CD4-positive, alpha-beta T cell (primary cell): Measurements from ENCODE around the gene GLOD4. TPM values are rescaled to one million over a fixed set of nuclear protein-coding genes. Genes with fewer than 3 reads are reported as not detected.
"Not testable (repeated sequence)": the region's sequence is repeated elsewhere in the genome, so short reads cannot be mapped to it uniquely, and the experiment has no call there.

Source experiments
- ATAC-seq: fragments of 200-7000 bp; cut with Tn5 transposase; one replicate; pipeline ENCODE4 v1.10.0; 2022; ENCODE audit warnings: mild to moderate bottlenecking; ENCODE audit not compliant: poor library complexity
- CTCF ChIA-PET: fragments of 350-600 bp; sonication (Branson Sonifier 250); formaldehyde crosslinking; loops from one replicate; lab custom pipeline; 2021; ENCODE audit warnings: antibody characterized with exemption, inconsistent platforms; lab: Charles Lee
- POLR2A ChIA-PET: fragments of 350-600 bp; sonication (Branson Sonifier 250); formaldehyde crosslinking; loops from one replicate; lab custom pipeline; 2021; ENCODE audit warnings: antibody characterized with exemption, inconsistent platforms; lab: Charles Lee
- DNase-seq, 14 experiments: peaks; one replicate each; pipeline ENCODE4 v3.0.0-alpha.2; 2013 to 2020; ENCODE audit warnings: mixed read lengths in 2 of 14
- H3K27ac ChIP-seq, 2 donors: one replicate each; pipeline versions ENCODE4 v1.5.1 to v1.7.0; 2013; ENCODE audit warnings: low read length in 2 of 2, low read depth in 1 of 2, mild to moderate bottlenecking in 1 of 2
- H3K27me3 ChIP-seq, 2 experiments: 1 replicate in 1 of 2; 2 replicates in 1 of 2; pipeline versions ENCODE4 v1.6.1 to v1.7.0; 2013; ENCODE audit warnings: low read length in 2 of 2, control low read depth in 1 of 2, mild to moderate bottlenecking in 1 of 2, moderate library complexity in 1 of 2; ENCODE audit not compliant: insufficient read depth in 2 of 2, control insufficient read depth in 1 of 2
- H3K36me3 ChIP-seq: one replicate; pipeline ENCODE4 v1.6.1; 2013; ENCODE audit warnings: low read length, control low read depth; ENCODE audit not compliant: insufficient read depth
- H3K4me1 ChIP-seq: one replicate; pipeline ENCODE4 v1.6.1; 2013; ENCODE audit warnings: low read length, control low read depth; ENCODE audit not compliant: insufficient read depth
- H3K4me3 ChIP-seq: one replicate; pipeline ENCODE4 v1.5.1; 2013; ENCODE audit warnings: mild to moderate bottlenecking, low read length, moderate library complexity
- H3K9me3 ChIP-seq, 2 experiments: 1 replicate in 1 of 2; 2 replicates in 1 of 2; pipeline versions ENCODE4 v1.6.1 to v1.7.0; 2013; ENCODE audit warnings: low read length in 2 of 2, mild to moderate bottlenecking in 2 of 2, control low read depth in 1 of 2, moderate library complexity in 1 of 2; ENCODE audit not compliant: control insufficient read depth in 1 of 2, insufficient read depth in 1 of 2
- H3K27ac Mint-ChIP-seq: one replicate; pipeline ENCODE4 v1.8.0; 2020; ENCODE audit warnings: mixed read lengths
- H3K27me3 Mint-ChIP-seq: one replicate; pipeline ENCODE4 v1.8.0; 2021; ENCODE audit warnings: mixed read lengths
- H3K36me3 Mint-ChIP-seq: one replicate; pipeline ENCODE4 v1.8.0; 2021; ENCODE audit warnings: low read depth, mixed read lengths
- H3K4me1 Mint-ChIP-seq: one replicate; pipeline ENCODE4 v1.8.0; 2021; ENCODE audit warnings: low read depth, mixed read lengths
- H3K4me3 Mint-ChIP-seq: one replicate; pipeline ENCODE4 v1.8.0; 2020; ENCODE audit warnings: mild to moderate bottlenecking, mixed read lengths
- H3K9me3 Mint-ChIP-seq: one replicate; pipeline ENCODE4 v1.8.0; 2020; ENCODE audit warnings: mixed read lengths
- intact Hi-C, 2 experiments: fragments of 100-400 bp; cut with DNase I in 1 of 2; cut with micrococcal nuclease in 1 of 2; formaldehyde crosslinking; loops; one replicate each; pipeline versions ENCODE4 v1.15.1 to v1.9.0; 2023 to 2025; cut with DNase I, micrococcal nuclease
- total RNA-seq, 174 experiments: library from RNA in 2 of 174; stranded (reverse) in 2 of 174; gene quantifications; one replicate each; pipeline ENCODE4 v1.2.3 and lab custom pipeline; 2021 to 2026
- TF ChIP-seq, protein P1 (sequence below): fragments of 200-600 bp; IDR thresholded peaks from one replicate; pipeline ENCODE4 v1.8.0; 2022; ENCODE audit warnings: antibody characterized with exemption, mild to moderate bottlenecking

GLOD4 gene
- total RNA-seq, 2 experiments from 2014 or later: 88.0 to 89.3 TPM

DNA sequence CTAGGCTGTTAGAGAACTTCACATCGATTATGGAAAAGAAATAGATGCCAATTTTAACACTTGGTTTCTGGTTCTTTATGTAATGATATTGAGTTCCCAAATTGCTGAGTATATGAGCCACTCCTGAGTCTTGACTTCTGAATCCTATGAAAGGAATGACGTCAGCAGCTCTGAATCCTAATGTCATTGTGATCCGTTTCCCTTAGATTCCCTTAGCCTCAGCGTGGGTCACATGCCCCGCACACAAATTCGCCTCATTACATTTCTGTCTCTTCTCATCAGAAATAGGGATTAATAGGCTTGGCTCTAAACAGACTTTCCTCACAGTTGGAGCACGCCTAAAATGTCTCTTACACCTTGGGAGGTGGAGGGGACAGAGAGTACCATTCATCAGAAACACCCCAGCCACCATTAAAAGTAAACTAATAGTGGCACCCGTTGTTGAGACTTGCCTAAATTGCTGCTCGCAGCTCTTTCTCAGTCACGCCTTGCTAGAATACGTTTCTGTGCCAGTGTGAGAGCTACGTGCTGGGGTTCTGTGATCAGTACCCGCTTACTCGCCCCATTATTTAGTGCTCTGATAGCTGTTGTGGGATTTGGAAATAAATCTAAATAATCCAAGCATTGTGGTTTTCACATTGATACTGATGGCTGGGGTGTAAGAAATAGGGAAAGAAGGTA lies 7.2 kb upstream of the GLOD4 start:
- CTCF ChIA-PET: no interaction called here

DNA sequence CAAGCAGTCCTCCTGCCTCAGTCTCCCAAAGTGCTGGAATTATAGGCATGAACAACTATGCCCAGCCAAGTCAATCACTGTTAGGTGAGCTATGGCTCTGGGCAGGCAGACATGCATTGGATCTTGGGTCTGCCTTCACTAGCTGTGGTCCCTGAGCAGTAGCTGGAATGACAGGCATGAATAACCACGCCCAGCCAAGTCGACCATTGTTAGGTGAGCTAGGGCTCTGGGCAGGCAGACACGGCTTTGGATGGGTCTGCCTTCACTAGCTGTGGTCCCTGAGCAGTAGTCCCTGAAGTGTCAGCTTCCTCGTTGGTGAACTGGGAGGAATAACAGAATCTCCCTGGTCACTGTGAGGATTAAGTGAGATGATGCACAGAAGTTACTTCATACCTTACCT lies 6.5 kb upstream of the GLOD4 start:
- peaks cover 48% of the 10 kb centered on the region for H3K36me3 ChIP-seq
- no peaks in the 10 kb centered on the region for H3K27me3 ChIP-seq
- POLR2A ChIA-PET: interaction anchor here (0.5 to 0.8 kb wide), 2 partner anchors 36 to 37 kb away, joined by 3 read pairs; partner anchors contain the start of gene GEMIN4
- no peaks in the 10 kb centered on the region for H3K4me1 ChIP-seq
- intact Hi-C loops: no loop called here
- Mint-ChIP-seq H3K27ac (no peak overlapping the region), H3K27me3 (no peaks in the 10 kb centered on the region), H3K4me3 (no peak overlapping the region), H3K4me1 (peaks cover 11% of the 10 kb centered on the region), H3K36me3 (peaks cover 56% of the 10 kb centered on the region), H3K9me3 (no peaks in the 10 kb centered on the region)
- TF ChIP-seq, protein P1, sequence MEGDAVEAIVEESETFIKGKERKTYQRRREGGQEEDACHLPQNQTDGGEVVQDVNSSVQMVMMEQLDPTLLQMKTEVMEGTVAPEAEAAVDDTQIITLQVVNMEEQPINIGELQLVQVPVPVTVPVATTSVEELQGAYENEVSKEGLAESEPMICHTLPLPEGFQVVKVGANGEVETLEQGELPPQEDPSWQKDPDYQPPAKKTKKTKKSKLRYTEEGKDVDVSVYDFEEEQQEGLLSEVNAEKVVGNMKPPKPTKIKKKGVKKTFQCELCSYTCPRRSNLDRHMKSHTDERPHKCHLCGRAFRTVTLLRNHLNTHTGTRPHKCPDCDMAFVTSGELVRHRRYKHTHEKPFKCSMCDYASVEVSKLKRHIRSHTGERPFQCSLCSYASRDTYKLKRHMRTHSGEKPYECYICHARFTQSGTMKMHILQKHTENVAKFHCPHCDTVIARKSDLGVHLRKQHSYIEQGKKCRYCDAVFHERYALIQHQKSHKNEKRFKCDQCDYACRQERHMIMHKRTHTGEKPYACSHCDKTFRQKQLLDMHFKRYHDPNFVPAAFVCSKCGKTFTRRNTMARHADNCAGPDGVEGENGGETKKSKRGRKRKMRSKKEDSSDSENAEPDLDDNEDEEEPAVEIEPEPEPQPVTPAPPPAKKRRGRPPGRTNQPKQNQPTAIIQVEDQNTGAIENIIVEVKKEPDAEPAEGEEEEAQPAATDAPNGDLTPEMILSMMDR: no peak
- CTCF ChIA-PET: no interaction called here
- DNase-seq (no peak), ATAC-seq (no peak)
- no peak overlapping the region for H3K27ac ChIP-seq
- no peaks in the 10 kb centered on the region for H3K9me3 ChIP-seq
- H3K4me3 ChIP-seq: no peak overlapping the region

More for the DNA sequence above, 7.2 kb upstream of the GLOD4 start:
- no peaks in the 10 kb centered on the region for H3K27me3 Mint-ChIP-seq
- Histone ChIP-seq H3K27ac (no peak overlapping the region), H3K36me3 (peaks cover 48% of the 10 kb centered on the region), H3K27me3 (no peaks in the 10 kb centered on the region), H3K4me1 (no peaks in the 10 kb centered on the region), H3K4me3 (no peak overlapping the region), H3K9me3 (no peaks in the 10 kb centered on the region)
- intact Hi-C loops: no loop called here
- POLR2A ChIA-PET: interaction anchor here (0.5 kb wide), 1 partner anchor 36 kb away, joined by 3 read pairs; no protein-coding TSS in a partner anchor
- peaks cover 60% of the 10 kb centered on the region for H3K36me3 Mint-ChIP-seq
- no peaks in the 10 kb centered on the region for H3K9me3 Mint-ChIP-seq
- TF ChIP-seq, protein P1: no peak
- no peak overlapping the region for H3K4me3 Mint-ChIP-seq
- no peak overlapping the region for H3K27ac Mint-ChIP-seq
- no peak for DNase-seq
- H3K4me1 Mint-ChIP-seq: peaks cover 6% of the 10 kb centered on the region
- ATAC-seq: no peak

DNA sequence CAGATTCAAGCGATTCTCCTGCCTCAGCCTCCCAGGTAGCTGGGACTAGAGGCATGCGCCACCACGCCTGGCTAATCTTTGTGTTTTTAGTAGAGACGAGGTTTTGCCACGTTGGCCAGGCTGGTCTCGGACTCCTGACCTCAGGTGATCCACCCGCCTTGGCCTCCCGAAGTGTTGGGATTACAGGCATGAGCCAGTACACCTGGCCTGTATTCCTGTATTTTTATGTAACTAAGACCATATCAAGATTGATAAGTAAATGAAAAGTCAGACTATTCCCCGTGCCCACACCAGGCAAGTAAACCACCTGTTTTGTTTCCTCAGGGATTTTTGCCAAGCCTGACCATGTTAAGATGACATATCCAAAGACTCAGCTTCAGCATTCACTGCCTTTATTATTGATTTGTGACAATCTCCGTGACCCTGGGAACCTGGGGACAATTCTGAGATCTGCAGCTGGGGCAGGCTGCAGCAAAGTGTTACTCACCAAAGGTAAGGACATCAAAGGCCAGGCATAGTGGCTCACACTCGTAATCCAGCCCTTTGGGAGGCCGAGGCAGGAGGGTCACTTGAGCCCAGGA lies 5.7 kb upstream of the GLOD4 start:
- ATAC-seq: no peak
- Histone ChIP-seq H3K4me3 (no peak overlapping the region), H3K27ac (no peak overlapping the region), H3K4me1 (peaks cover 8% of the 10 kb centered on the region), H3K27me3 (no peaks in the 10 kb centered on the region), H3K36me3 (peaks cover 47% of the 10 kb centered on the region), H3K9me3 (no peaks in the 10 kb centered on the region)
- Mint-ChIP-seq H3K27ac (no peak overlapping the region), H3K36me3 (peaks cover 56% of the 10 kb centered on the region), H3K9me3 (no peaks in the 10 kb centered on the region), H3K27me3 (no peaks in the 10 kb centered on the region), H3K4me3 (no peak overlapping the region), H3K4me1 (peaks cover 16% of the 10 kb centered on the region)
- POLR2A ChIA-PET: interaction anchor here (0.8 kb wide), 1 partner anchor 36 kb away, joined by 3 read pairs; the partner anchor contains the start of gene GEMIN4
- DNase-seq: no peak
- CTCF ChIA-PET: interaction anchor here (1.6 kb wide), 1 partner anchor 209 kb away, joined by 7 read pairs; the partner anchor contains the start of gene TIMM22
- intact Hi-C loops: no loop called here
- TF ChIP-seq, protein P1: no peak

DNA sequence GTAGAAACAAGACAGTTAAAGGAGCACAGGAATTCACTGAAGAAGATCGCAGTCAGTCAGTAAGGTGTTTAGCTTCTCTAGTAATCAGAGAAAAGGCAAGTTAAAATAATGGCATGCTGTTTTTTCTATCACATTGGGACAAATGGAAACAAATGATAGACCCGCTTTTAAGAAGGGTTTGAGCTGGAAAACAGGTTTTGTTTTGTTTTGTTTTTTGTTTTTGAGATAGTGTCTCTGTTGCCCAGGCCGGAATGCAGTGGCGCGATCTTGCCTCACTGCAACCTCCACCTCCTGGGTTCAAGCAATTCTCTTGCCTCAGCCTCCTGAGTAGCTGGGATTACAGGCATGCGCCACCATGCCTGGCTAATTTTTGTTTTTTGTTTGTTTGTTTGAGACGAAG lies 3.8 kb upstream of the GLOD4 start:
- H3K27ac ChIP-seq, H3K9me3 Mint-ChIP-seq, H3K27ac Mint-ChIP-seq, H3K27me3 ChIP-seq, POLR2A ChIA-PET, H3K27me3 Mint-ChIP-seq, H3K9me3 ChIP-seq, intact Hi-C loops, DNase-seq, ATAC-seq, H3K4me3 Mint-ChIP-seq, CTCF ChIA-PET, H3K4me3 ChIP-seq: not testable (repeated sequence)
- peaks cover 33% of the 10 kb centered on the region for H3K4me1 Mint-ChIP-seq
- peaks cover 29% of the 10 kb centered on the region for H3K36me3 ChIP-seq
- H3K4me1 ChIP-seq: peaks cover 18% of the 10 kb centered on the region
- peaks cover 56% of the 10 kb centered on the region for H3K36me3 Mint-ChIP-seq
